Activated CD4-positive, CD25-positive, alpha-beta regulatory T cell treated with anti-CD3 and anti-CD28 coated beads, Interleukin-2, amount 50 U/mL, for 72 hours (primary cell): ENCODE measurements around the gene NPM3.

Experiments used
- DNase-seq: peaks from one replicate; pipeline ENCODE4 v3.0.0; 2021

NPM3 gene

GRCh38 chr10:101773923-101774588 is 9.2 kb downstream of the NPM3 start:
- no peak for DNase-seq

DNA sequence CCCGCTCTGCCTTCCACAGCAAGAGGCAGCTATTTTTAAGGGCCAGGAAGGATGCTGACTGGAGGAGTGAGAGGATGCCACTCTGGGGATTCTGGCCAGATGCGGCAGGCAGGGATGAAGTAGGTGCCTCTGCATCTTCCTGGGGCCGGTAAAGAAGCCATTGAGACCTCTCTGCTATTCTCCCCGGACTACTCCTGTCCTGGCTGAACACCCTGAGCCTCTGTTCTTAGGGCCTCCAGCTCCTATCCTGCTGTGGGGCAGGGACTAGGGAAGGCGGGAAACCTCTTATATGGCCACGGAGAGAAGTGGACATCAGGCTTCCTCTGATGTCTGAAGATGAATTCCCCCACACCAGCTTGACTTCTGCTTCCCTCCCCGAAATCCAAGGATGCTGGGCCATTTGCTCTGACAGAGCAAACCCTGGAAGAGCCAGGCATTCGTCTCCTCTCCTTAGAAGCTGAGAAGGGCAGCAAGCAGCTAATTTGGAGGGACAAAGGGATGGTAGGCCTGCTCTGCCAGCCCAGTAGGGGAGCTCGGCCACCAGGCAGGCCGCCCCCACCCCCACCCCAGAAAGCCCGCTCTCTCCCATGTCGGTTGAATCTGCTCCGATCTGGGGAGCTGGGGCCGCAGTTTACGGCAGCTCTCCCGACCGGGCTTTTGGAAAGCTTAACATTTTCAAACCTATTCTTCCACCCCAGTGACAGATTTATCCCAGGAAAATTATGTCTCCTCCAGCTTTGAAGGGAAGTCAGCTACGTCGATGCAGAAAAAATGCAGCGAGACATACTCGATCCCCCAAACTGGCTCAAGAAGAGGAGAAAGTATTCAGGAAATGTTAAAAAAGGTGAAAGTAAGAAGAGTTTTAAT is 10.1 kb downstream of the NPM3 start:
- DNase-seq = no peak

GRCh38 chr10:101772017-101772894 is 11.0 kb downstream of the NPM3 start:
- no peak for DNase-seq

DNA sequence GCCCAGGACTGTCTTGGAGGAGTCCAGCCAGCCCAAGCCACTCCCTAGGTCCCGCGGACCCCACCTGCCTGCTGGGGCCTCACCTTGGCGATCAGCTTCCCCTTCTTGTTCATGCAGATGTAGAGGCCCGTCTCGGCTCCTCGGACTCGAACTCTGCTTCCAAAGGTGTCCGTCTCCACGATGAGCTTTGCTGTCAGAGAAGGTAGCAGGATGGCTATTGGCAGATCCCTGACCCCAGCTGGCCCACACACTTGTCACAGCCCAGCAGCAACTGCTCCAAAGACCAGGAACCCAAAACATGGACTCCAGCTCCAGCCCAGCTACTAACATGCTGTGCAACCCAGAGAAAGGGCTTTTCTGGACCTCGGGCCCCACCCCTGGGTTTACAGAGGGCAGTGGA is 11.9 kb downstream of the NPM3 start:
- DNase-seq = no peak

GRCh38 chr10:101770331-101771215 is 12.7 kb downstream of the NPM3 start:
- DNase-seq = no peak

DNA sequence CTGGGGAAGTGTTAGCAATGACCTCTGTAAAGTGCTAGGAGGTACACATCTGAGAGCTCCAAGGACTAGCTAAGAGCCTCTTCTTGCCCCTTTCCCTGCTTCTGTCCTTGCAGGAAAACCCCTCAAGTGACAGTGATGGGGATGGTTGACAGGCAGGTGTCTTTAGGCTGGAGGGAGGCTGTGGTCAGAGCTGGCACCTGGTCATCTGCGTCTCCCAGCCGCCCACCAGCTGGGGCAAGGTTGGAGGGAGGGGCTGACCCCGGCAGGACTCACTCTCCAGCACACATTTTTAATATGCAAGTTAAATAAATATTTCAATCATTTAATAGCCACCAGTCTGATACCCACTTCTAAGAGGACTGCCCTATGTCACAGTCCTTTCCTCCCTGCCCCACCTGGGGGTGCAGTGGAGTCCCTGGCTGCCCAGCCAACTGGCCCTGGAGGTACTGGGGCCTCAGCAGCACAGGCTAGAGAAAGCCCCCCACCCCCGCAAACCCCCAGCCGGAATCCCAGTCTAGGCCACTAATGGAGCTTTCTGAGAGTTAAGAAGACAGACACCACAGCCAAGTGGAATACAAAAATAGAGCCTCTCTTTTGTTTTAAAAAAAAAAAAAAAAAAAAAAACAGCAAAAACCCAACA is 13.6 kb downstream of the NPM3 start:
- no peak for DNase-seq

- DNase-seq = no peak
Measured at GRCh38 chr10:101768791-101769170, 14.5 kb downstream of the NPM3 start.

GRCh38 chr10:101767966-101768790 is 15.1 kb downstream of the NPM3 start:
- DNase-seq = no peak

DNA sequence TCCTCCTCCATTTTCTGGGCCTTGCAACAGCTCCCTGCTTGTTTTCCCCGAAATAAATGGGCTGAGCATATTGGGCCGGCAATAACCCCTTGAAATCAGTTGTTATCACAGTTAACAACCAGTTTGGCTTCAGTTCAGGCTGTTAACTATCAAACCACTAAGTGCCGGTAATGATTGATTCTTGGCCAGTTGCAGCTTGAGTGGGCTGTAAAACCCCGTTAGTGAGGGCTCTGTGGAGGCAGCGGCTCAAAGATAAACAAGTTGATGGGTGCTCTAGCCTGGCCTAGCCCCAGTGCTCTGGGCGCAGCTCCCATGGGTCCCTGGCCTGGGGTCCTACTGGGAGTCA is 15.7 kb downstream of the NPM3 start:
- DNase-seq = no peak

- DNase-seq = no peak
Measured at GRCh38 chr10:101766753-101767599, 16.3 kb downstream of the NPM3 start.

- DNase-seq = no peak
Measured at GRCh38 chr10:101766306-101766705, 16.9 kb downstream of the NPM3 start.

GRCh38 chr10:101763141-101763846 is 20.0 kb downstream of the NPM3 start:
- no peak for DNase-seq

GRCh38 chr10:101762736-101763135 is 20.5 kb downstream of the NPM3 start:
- no peak for DNase-seq

DNA sequence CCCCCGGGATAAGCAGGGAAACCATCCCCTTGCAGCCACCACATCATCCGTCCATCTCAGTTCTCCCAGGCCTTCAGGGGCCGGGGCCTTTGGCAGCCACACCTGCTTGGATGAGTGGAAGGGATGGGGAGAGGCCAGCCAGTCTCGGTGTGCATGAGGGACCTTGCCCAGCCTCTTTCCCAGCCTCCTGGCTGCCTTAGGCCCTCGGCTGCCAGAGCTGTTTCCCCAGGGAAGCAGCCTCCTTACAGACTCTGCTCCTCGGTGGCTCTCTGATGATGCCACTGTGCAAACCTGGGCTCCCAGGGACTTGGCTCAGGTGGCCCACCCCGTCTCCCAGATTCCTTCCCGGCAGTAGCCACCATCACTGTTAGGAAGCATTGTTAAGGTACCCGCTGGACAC is 22.0 kb downstream of the NPM3 start:
- DNase-seq = no peak

- no peak for DNase-seq
Measured at GRCh38 chr10:101760510-101760909, 22.7 kb downstream of the NPM3 start.

DNA sequence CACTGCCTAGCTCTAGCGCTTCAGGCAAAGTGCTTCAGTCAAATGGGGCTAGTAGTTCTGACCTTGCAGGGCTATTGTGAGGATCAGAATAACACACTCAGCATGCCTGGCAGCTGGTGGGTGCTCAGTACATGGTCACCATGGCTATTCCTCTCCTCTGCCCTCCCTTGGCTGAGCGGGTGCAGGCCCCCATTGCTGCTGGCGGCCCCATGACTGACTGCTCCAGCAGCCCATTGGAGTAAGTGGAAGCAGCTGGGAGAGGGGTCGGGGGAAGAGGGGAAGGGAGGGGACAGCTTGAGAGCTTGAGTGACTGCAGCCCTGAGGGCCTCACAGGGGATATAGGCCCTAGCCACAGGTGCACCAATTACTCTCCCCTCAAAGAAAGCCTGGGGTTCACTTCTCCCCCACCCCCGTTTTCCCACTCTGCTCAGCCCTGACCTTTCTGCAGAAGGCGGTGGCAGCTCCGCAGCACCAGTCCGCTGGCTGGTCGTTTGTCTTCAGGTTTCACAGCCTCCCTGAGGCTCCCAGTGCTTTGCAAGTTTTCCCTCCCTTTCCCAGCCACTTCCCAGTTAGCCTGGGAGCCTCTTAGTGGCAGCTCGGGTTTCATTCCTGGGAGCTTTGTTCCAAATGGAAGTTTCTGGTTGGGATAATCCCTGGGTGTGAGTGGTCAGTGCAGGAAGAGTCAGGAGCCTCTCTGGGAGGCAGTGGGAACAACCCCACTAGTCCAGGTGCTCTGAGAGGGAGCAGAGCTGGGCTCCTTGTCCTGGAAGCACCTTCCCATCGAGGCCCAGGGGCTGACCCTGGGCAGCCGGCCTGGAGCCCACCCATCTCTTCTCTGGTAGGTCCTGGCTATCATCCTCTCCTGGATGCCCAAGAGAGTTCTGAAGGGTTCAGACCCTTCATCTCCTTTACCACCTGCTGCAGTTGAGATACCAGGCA is 23.7 kb downstream of the NPM3 start:
- no peak for DNase-seq

DNA sequence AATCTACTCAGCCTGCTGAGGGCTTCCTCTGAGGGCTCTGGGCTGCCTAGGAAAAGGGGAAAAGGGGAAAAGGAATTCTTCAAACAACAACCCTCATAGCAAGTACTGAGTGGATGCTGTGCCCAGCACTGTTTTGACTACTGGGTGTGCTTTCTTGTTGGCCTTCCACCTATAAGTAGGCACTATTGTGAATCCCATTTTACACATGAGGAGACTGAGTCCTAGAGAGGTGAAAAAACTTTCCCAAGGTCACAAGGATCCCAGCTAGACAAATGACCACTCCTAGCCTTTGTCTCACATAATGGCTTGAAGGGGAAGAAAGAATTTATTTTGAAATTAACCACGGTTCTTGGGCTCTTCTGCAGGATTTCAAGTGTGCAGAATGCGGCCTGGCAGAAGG is 24.4 kb downstream of the NPM3 start:
- no peak for DNase-seq

- no peak for DNase-seq
Measured at GRCh38 chr10:101752241-101752640, 31.0 kb downstream of the NPM3 start.
